Ramos (cell line): ENCODE results near the gene CALY.

Source experiments
- in situ Hi-C: fragments of 300-500 bp; cut with MboI; formaldehyde crosslinking; loops from one replicate; pipeline ENCODE4 v1.14.3; 2022; ENCODE audit warnings: low sequenced_read_pairs; ENCODE audit not compliant: unreplicated experiment

Gene CALY

DNA sequence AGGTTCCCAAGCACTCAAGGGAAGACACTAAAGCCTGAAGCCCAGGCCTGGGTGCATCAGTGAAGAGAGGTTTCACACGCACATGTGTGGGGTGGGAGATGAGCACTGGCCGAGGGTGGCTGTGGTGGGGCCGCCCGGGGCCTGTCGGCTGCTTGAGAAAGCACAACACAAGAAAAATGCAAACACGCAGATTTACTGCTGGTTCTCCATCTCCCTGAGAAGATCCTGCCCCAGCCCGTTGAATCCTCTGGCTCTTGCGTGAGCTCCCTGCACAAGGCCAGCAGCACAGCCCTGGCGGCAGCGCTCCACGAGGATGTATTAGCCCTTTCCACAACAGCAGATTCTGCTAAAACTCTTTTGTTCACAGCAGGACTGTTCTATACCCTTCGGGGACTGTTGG lies 21.8 kb downstream of the CALY start:
- in situ Hi-C loops = no loop called here

DNA sequence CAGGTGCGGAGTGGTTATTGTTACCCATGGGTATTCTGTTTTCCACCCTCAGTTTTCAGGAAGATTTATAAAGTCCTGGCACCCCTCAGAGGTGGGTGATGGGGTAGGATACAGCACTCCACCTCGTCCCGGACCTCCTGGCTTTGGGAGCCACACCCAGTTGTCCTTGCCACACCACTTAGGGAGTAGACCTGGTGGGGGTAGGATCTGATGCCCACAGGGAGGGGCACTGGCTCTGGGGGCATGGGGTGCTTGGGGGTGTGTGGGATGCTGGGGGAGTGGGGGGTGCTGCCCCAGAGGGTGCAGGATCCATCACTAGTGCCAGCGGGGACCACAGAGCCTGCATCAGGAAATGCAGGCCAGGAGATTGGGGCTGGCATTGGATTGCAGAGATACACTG lies 23.5 kb downstream of the CALY start:
- in situ Hi-C loops = no loop called here

DNA sequence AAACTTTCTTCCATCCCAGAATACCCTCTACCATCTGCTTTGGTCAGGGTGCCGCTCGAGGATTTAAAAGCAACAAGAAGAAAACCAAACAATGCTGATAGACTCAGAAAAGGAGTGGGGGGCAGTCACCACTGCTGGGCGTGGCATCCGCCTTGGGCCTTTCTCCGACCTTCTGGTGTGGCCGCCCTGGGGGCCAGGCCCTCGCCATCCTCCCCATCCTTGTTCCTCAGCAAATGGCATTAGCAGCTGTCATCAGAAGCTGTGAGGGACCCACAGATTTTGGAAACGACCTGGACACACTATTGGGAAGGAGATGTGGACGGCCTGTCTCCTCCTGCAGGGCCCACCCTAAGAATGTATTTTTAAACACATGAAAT lies 23.9 kb downstream of the CALY start:
- in situ Hi-C loops = no loop called here

DNA sequence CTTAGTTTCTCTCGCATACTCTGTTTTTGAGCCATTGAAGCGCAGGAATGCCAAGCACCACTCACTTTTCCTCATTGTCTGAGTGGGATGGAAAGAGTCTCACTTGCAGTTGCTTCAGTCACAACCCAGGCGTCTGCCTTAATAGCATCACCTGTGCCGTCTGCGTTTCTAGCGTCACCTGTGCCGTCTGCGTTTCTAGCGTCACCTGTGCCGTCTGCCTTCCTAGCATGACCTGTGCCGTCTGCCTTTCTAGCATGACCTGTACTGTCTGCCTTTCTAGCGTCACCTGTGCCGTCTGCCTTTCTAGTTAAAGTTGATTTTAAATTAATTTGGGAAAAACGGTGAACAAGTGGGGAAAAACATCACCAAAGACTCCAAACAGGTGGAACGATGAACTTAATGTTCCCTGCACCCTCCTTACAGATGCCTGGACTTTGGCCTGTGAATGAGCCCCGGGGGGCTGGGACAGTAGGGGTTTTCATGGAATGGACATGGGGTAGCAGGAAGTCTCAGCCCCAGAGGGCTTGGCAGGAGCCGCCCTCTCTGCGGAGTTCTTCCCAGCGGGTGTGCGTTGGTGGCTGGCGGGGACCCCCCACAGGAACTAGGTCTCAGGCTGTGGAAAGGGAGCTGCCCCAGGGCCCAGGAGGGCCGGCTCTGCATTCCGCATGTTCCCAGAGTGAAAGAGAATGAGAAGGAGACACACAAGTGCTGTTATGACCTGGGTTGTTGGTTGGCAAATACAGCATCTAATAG lies 24.5 kb downstream of the CALY start:
- in situ Hi-C loops = no loop called here

DNA sequence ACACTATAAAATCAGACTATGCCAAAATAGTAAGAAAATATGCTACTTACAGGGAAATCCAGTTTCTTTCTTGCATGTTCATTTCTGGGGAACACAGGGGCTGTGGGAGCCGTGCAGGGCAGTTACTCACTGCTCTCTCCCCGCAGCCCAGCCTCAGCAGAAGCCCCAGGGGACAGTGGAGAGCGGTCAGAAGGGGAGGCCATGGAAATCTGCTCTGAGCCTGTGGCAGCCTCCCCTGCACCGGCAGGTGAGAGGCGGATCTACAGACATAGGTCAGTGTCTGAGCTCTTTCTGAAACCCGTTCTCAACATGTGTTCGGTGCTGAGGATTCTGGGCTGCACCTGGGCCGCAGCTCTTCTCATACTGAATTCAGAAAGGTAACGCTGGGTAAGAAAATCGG lies 25.1 kb downstream of the CALY start:
- in situ Hi-C loops = no loop called here

DNA sequence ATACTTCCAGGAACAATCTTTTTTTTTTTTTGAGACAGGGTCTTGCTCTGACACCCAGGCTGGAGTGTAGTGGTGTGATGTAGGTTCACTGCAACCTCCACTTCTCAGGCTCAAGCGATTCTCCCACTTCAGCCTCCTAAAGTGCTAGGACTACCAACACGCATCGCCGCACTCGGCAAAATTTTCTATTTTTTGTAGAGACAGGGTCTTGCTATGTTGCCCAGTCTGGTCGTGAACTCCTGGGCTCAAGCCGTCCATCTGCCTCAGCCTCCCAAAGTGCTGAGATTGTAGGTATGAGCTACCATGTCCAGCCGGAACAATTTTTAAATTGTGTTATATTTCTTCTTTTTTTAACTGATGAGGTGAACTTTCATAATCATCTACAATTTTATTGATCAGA lies 25.9 kb downstream of the CALY start:
- in situ Hi-C loops = no loop called here

DNA sequence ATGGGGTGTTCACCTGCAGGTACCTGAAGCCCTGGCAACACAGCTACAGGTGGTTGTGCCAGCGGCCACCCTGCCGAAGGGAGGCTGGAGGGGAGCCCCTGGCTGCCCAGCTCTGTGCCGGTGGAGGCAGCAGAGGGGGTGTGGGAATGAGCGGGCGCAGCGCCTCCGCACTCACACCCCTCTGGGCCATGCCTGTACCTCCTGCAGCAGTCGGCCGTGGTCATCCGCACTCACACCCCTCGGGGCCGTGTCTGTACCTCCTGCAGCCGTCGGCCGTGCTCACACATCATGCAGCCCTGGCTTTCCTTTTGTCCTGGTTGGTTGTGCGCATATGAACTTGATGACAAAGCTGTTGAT lies 26.3 kb downstream of the CALY start:
- in situ Hi-C loops = no loop called here

DNA sequence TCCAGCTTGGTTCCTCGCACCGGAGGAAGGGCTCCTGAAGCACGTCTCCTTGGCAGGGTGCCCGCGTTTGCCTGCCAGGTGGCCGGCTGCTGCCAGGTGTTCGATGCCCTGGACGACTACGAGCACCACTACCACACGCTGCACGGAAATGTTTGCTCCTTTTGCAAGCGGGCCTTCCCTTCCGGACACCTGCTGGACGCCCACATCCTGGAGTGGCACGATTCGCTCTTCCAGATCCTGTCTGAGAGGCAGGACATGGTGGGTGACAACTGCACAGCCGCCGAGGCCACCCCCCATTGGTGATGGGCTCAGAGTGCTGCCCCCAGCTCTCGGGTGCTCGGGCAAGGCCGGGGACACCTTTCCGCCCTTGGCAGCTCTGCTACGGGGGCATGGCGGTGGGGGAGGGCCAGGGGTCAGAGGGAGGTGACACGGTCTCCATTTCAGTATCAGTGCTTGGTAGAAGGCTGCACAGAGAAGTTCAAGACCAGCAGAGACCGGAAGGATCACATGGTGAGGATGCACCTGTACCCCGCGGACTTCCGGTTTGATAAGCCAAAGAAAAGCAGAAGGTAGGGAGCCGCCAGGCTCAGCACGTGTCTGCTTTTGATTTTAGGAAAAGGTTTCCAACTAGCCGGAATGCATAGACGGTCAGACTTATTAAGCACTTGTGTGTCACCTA lies 26.8 kb downstream of the CALY start:
- in situ Hi-C loops = no loop called here

DNA sequence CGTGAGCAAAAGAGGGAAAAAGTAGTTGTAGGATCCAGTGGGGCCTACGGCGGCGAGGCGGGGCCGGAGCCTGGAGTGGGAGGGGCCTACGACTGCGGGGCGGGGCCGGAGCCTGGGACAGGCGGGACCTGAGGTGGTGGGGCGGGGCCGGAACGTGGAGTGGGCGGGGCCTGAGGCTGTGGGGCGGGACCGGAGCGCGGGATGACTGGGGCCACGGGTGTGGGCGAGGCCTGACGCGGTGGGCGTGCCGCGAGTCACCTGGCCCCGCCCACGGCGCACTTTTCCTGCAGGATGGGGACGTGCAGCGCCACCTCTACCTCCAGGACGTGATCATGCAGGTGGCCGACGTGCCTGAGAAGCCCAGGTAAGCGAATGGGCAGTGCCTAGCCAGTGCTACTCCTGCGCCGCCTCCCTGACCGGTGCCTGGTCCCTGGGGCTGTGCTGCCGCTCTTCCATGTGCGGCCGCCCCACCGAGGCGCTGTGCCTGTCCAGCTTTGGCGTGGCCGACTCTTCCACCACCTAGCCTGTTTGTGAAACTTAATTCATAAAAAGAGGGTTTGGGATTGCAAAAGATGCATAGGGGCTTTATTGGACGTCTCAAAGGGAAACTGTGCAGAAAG lies 27.5 kb downstream of the CALY start:
- in situ Hi-C loops = no loop called here

DNA sequence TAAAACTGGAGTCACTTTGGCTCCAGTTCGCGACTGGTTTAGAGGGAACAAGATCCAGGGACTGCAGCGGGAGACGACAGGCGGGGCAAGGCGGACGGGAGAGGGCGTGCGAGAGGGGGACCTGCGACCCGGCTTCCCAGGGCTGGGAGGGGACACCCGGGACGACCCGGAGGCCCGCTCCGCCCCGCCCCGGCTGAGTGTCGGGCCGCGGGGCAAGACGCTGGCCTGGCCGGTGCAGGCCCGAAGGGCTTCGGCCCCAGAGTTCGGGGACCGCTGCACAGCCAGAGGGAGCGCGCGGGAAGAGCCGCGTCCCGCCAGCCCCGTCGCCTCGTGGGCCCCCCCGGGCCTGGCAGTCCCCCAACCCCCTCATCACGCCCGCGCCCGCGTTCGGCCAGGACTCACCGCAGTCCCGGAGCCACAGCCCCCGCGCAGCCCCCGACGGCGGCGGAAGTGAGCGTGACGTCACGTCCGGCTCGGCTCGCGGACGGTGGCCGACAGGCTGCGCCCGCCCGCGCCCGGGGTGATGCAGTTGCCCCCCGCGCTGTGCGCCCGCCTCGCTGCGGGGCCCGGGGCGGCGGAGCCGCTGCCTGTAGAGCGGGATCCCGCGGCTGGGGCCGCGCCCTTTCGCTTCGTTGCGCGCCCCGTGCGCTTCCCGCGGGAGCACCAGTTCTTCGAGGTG lies 28.1 kb downstream of the CALY start, which contains the start of the genes TUBGCP2 and ZNF511:
TSS of gene TUBGCP2 (minus strand) at position 452 of the 679 bp plus-strand sequence. CDS start 5,931 bp downstream, outside the sequence.
TSS of gene ZNF511 (plus strand) at position 494 of the 679 bp plus-strand sequence. CDS start at position 524, 30 bp downstream.
- in situ Hi-C loops = no loop called here

DNA sequence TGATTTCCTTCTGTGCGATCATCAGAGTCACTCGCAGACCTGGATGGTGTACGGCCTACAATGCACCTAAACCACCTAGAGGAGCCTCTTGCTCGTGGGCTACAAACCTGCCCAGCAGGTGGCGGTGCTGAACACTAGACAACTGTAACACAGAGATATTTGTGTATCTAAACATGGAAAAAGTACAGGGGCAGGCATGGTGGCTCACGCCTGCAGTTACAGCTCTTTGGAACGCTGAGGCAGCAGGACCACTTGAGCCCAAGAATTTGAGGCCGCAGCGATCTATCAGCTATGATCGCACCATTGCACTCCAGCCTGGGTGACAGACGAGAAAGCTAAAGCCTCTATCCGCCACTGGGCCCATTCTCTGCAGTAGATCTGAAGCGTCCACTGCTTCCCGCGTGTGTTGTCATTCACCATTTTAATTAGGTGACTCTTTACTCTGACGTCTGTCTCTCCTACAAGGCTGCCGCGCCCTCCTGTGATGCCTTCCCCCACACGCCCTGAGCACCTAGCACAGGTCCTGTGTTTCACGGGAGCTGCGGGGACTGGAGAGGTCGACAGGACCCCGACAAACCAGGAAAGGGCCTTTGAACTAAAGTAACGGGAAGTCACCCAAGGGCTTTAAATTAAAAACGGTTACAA lies 28.8 kb downstream of the CALY start:
- in situ Hi-C loops = no loop called here

DNA sequence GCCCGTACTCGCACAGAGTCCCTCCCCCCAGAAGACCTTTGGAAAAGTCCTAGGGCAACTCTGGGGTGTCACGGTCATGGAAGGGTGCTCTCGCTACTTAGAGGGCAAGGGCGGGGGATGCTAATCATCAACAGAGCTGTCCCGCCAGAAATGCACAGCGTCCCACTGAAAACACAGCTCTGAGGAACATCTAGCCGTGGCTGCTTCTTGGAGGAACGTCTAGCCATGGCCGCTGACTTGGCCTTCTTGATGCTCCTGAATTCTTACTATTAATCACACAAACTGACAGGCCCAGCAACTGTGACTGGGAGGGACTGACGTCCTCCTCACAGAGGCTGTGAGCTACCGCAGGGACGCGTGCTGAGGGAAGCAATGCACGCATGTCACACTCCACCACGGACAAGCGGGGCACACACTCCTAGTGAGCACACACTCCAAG lies 29.7 kb downstream of the CALY start:
- in situ Hi-C loops = no loop called here

DNA sequence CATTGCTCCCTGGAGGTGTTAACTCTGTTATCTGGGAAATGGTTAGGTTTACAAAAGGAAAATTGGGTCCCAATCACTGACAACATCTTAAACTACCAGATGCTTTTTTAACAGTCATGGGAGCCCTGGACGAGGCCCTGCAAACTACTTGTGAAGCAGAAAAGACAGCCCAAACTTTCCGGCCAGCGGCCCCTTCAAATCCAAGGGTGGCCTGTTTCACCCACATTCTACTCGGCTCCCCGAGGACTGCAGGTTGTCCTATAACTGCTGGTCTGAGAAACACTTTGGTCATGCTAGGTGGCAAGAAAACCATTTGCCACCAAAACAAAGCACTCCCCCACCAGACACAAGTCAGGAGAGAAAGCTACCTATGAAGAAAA lies 30.6 kb downstream of the CALY start:
- in situ Hi-C loops = no loop called here

DNA sequence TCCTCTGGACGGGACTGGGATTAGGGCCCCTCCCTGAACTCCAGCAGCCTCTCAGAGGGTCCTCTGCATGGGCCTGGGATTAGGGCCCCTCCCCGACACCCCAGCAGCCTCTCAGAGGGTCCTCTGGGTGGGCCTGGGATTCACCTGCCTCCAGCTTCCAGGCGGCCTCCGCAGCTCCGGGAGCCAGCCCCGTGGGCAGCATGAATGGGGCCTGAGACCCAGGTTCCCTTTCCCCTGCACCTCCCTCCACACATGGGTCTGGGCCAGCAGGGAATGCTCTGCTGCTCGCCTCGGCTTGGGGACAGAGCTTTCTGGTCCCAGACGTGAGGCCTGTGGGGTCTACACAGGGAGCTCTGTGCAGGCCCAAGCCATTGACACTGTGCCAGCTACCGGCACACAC lies 33.5 kb downstream of the CALY start:
- in situ Hi-C loops = no loop called here

DNA sequence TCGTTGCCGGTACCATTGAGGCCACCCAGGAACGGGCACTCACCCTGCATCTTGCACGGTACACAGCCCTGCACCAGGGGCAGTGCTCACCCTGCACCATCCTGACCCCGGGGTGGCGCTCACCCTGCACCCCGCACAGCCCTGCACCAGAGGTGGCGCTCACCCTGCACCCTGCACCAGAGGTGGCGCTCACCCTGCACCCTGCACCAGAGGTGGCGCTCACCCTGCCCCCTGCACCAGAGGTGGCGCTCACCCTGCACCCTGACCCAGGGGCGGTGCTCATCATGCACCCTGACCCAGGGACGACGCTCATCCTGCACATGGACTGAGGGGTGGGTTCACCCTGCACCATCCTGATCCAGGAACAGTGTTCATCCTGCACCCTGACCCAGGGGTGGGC lies 34.5 kb downstream of the CALY start:
- in situ Hi-C loops = no loop called here

DNA sequence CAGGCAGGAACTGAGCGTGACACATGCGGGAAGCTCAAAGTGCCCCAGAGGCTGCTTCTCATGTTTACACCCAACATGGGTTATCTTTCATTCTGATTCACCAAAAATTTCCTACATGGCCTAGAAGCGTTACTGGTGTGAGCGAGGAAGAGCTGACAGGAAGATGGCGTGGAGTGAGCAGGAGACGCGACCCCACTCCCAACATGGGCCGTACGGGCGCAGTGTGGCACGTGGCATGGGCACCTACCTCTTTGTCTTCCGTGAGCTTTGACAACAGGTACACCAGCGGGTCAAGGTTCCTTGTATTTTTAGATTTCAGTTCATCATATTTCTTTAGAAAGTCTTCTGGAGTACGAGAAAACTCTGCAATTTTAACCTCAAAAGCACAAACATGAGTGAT lies 37.0 kb downstream of the CALY start:
- in situ Hi-C loops = no loop called here

DNA sequence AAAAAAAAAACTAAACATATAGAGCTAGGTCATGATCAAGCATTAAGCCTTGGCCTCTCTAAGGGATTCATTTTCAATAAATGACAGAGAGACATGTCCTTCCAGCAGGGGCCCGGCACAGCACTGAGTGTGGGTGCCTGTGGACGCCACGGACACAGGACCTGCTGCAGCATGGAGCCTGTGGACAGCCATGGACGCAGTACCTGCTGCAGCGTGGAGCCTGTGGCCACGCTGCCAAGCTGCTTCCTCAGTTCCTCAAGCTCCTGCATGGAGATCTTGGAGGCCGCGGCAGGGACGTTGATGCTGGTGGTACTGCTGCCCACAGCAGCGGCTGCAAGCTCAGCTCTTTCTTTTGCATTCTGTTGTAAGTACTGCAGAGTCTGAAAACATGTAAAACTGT lies 37.5 kb downstream of the CALY start:
- in situ Hi-C loops = no loop called here

DNA sequence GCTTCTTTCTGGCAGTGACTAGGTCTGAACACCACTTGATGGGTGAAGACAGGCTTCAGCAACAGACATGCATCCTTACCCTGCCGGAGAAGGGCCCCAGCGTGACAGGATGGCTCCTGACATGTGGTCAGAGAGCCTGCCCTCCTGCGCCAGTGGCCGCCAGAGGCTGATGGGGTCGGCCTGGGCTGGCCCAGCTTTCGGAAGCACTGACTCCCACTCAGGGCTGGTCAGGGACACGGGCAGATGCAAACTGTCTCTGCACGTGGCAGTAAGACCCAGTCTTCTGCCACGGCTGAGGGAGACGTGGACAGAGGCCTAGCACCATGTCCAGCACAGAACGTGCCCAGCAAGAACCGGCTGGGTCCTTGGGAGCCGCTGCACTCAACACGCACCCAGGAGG lies 38.2 kb downstream of the CALY start:
- in situ Hi-C loops = no loop called here

DNA sequence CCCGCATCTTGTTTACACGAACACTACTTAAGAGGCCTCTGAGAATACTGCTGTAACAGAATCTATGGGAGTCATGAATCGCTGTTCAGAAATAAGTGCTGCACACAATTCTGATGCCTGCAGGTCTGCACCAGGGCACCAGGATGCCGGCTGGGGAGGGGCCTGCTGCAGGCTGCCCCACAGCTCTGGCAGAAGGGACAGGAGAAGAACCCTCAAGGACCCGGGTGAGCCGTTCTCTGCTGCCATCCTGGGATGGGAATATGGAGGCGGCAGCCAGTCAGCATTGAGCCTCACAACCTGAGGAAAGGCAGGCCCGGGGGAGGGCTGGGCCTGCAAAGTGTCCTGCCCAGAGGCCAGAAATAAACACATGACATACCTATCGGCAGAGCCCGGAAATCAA lies 39.2 kb downstream of the CALY start:
- in situ Hi-C loops = no loop called here
